SU-DHL-6 (cell line): ENCODE results near the gene GAPVD1.
"Not testable (repeated sequence)": the region's sequence is repeated elsewhere in the genome, so short reads cannot be mapped to it uniquely, and the experiment has no call there.

ENCODE experiments used
- H2AFZ ChIP-seq: fragments of 200-600 bp; sonication (generic); 2 replicates; pipeline ENCODE4 v1.6.1; 2014; ENCODE audit warnings: low read depth, mild to moderate bottlenecking, moderate library complexity, mixed read lengths, antibody characterized with exemption, low read length; ENCODE audit not compliant: severe bottlenecking
- H3F3A ChIP-seq: fragments of 200-600 bp; shearing (Covaris generic); 2 replicates; pipeline ENCODE4 v1.6.0; 2016; ENCODE audit warnings: antibody characterized with exemption, mild to moderate bottlenecking; ENCODE audit not compliant: insufficient read depth
- H3K27ac ChIP-seq: fragments of 200-600 bp; sonication (generic); 2 replicates; pipeline ENCODE4 v1.5.1; 2016; ENCODE audit warnings: low read depth, mild to moderate bottlenecking, low read length, moderate library complexity, mixed read lengths
- H3K27me3 ChIP-seq: fragments of 200-600 bp; sonication (generic), shearing (Covaris generic); 2 replicates; pipeline ENCODE4 v1.6.0; 2014; ENCODE audit warnings: mild to moderate bottlenecking, low read length
- H3K36me3 ChIP-seq: fragments of 200-600 bp; sonication (generic); 2 replicates; pipeline ENCODE4 v1.6.1; 2014; ENCODE audit warnings: mild to moderate bottlenecking, low read length, mixed read lengths
- H3K4me2 ChIP-seq: fragments of 300-600, 200-600 bp; shearing (Covaris generic), sonication (generic); 2 replicates; pipeline ENCODE4 v1.6.0; 2014; ENCODE audit warnings: low read length, low read depth, mild to moderate bottlenecking; ENCODE audit not compliant: poor library complexity, severe bottlenecking
- H3K4me3 ChIP-seq: fragments of 200-600 bp; sonication (generic); 2 replicates; pipeline ENCODE4 v1.5.1; 2014; ENCODE audit warnings: antibody characterized with exemption, low read length, mild to moderate bottlenecking, mixed read lengths; ENCODE audit not compliant: insufficient read depth, poor library complexity, severe bottlenecking
- H3K79me2 ChIP-seq: fragments of 200-600 bp; sonication (generic); 2 replicates; pipeline ENCODE4 v1.6.1; 2014; ENCODE audit warnings: mild to moderate bottlenecking, low read length, moderate library complexity; ENCODE audit not compliant: insufficient read depth
- H3K9ac ChIP-seq: fragments of 200-600 bp; sonication (generic); 2 replicates; pipeline ENCODE4 v1.7.0; 2014; ENCODE audit warnings: mild to moderate bottlenecking, low read length
- H3K9me2 ChIP-seq: fragments of 200-600 bp; sonication (generic); replicated peaks from 2 replicates; pipeline ENCODE4 v1.6.1; 2014; ENCODE audit warnings: low read length; ENCODE audit not compliant: insufficient read depth
- H3K9me3 ChIP-seq: fragments of 200-600 bp; sonication (generic); 2 replicates; pipeline ENCODE4 v1.6.1; 2014; ENCODE audit warnings: low read length, mixed read lengths; ENCODE audit not compliant: insufficient read depth
- H4K20me1 ChIP-seq: fragments of 200-600 bp; sonication (generic); 2 replicates; pipeline ENCODE4 v1.6.1; 2014; ENCODE audit warnings: low read depth, mild to moderate bottlenecking, antibody characterized with exemption, low read length, moderate library complexity, mixed read lengths
- CTCF ChIP-seq: fragments of 200-600 bp; sonication (generic); IDR thresholded peaks from one replicate; pipeline ENCODE4 v1.5.1; 2017; ENCODE audit warnings: antibody characterized with exemption, mild to moderate bottlenecking, low read length, moderate library complexity; ENCODE audit not compliant: insufficient read depth, poor library complexity, severe bottlenecking
- EZH2phosphoT487 ChIP-seq: fragments of 200-600 bp; sonication (generic), shearing (Covaris generic); conservative IDR thresholded peaks from 2 replicates; pipeline ENCODE4 v1.6.1; 2018; ENCODE audit warnings: mild to moderate bottlenecking, antibody characterized with exemption, low read length, moderate library complexity, mixed read lengths

GAPVD1 gene

GRCh38 chr9:125277411-125277810 lies 15.8 kb downstream of the GAPVD1 start:
- H3K9me2 ChIP-seq = no peaks in the 10 kb centered on the region

GRCh38 chr9:125280945-125281344 lies 19.3 kb downstream of the GAPVD1 start:
- no peak overlapping the region for H3K4me2 ChIP-seq
- H2AFZ ChIP-seq = no peak overlapping the region
- H3K36me3 ChIP-seq = no peaks in the 10 kb centered on the region
- H3F3A ChIP-seq = no peaks in the 10 kb centered on the region
- H3K9ac ChIP-seq = no peak overlapping the region
- no peak overlapping the region for H3K27ac ChIP-seq
- H4K20me1 ChIP-seq = no peaks in the 10 kb centered on the region
- no peaks in the 10 kb centered on the region for H3K9me2 ChIP-seq
- no peaks in the 10 kb centered on the region for H3K27me3 ChIP-seq
- H3K79me2 ChIP-seq = peaks cover 80% of the 10 kb centered on the region
- TF ChIP-seq CTCF (no peak), EZH2phosphoT487 (no peak)
- no peak overlapping the region for H3K4me3 ChIP-seq
- no peaks in the 10 kb centered on the region for H3K9me3 ChIP-seq

More at GRCh38 chr9:125277411-125277810, 15.8 kb downstream of the GAPVD1 start:
- Histone ChIP-seq H3K36me3 (no peaks in the 10 kb centered on the region), H3K27me3 (no peaks in the 10 kb centered on the region), H2AFZ (no peak overlapping the region), H3K79me2 (peaks cover 90% of the 10 kb centered on the region), H4K20me1 (no peaks in the 10 kb centered on the region), H3K9me3 (no peaks in the 10 kb centered on the region), H3K27ac (no peak overlapping the region), H3K9ac (no peak overlapping the region), H3F3A (no peaks in the 10 kb centered on the region), H3K4me2 (no peak overlapping the region), H3K4me3 (no peak overlapping the region)
- no peak for TF ChIP-seq CTCF
- TF ChIP-seq EZH2phosphoT487 = no peak

GRCh38 chr9:125284855-125285254 lies 23.2 kb downstream of the GAPVD1 start:
- H3K9me2 ChIP-seq = no peaks in the 10 kb centered on the region
- H4K20me1 ChIP-seq = no peaks in the 10 kb centered on the region
- H3K36me3 ChIP-seq = no peaks in the 10 kb centered on the region
- no peaks in the 10 kb centered on the region for H3K27me3 ChIP-seq
- H3F3A ChIP-seq = no peaks in the 10 kb centered on the region
- H3K9me3 ChIP-seq = no peaks in the 10 kb centered on the region
- no peak overlapping the region for H3K9ac ChIP-seq
- H3K4me3 ChIP-seq = no peak overlapping the region
- H3K4me2 ChIP-seq = no peak overlapping the region
- no peak overlapping the region for H2AFZ ChIP-seq
- TF ChIP-seq EZH2phosphoT487 (no peak), CTCF (no peak)
- no peak overlapping the region for H3K27ac ChIP-seq
- H3K79me2 ChIP-seq = peaks cover 69% of the 10 kb centered on the region

GRCh38 chr9:125286935-125287433 lies 25.4 kb downstream of the GAPVD1 start:
- H4K20me1 ChIP-seq, H3K4me3 ChIP-seq, H3K27ac ChIP-seq, H3K27me3 ChIP-seq, H3K4me2 ChIP-seq, H3F3A ChIP-seq, H3K9ac ChIP-seq, H3K9me2 ChIP-seq, H3K9me3 ChIP-seq, H3K36me3 ChIP-seq, H2AFZ ChIP-seq: not testable (repeated sequence)
- H3K79me2 ChIP-seq = peaks cover 62% of the 10 kb centered on the region
